Neural cell (in vitro differentiated cells): ENCODE measurements around the gene BHLHE23. TPM values are rescaled to one million over a fixed set of nuclear protein-coding genes. Genes with fewer than 3 reads are reported as not detected.

Experiments used
- H2AFZ ChIP-seq: fragments of 200-600, 300-800 bp; sonication (generic), shearing (Covaris generic); 2 replicates; pipeline ENCODE4 v1.6.0; 2014; ENCODE audit warnings: low read depth, mild to moderate bottlenecking, antibody characterized with exemption, low read length, moderate library complexity
- H3F3A ChIP-seq: fragments of 200-600 bp; shearing (Covaris generic); 2 replicates; pipeline ENCODE4 v1.6.1; 2016; ENCODE audit warnings: mild to moderate bottlenecking, moderate library complexity, mixed read lengths, antibody characterized with exemption, low read length; ENCODE audit not compliant: insufficient read depth, poor library complexity, severe bottlenecking
- H3K27ac ChIP-seq: fragments of 200-600, 300-800 bp; sonication (generic), shearing (Covaris generic); 2 replicates; pipeline ENCODE4 v1.5.1; 2014; ENCODE audit warnings: mild to moderate bottlenecking, low read length, moderate library complexity
- H3K27me3 ChIP-seq: fragments of 300-800, 200-600 bp; sonication (generic), shearing (Covaris generic); 2 replicates; pipeline ENCODE4 v1.6.0; 2014; ENCODE audit warnings: mild to moderate bottlenecking, low read depth, low read length, moderate library complexity; ENCODE audit not compliant: insufficient read depth
- H3K36me3 ChIP-seq: fragments of 300-800, 200-600 bp; sonication (generic), shearing (Covaris generic); 2 replicates; pipeline ENCODE4 v1.5.1; 2014; ENCODE audit warnings: mild to moderate bottlenecking, antibody characterized with exemption, low read length, moderate library complexity; ENCODE audit not compliant: insufficient read depth
- H3K4me2 ChIP-seq: fragments of 300-800, 200-600 bp; sonication (generic), shearing (Covaris generic); 2 replicates; pipeline ENCODE4 v1.6.0; 2014; ENCODE audit warnings: mild to moderate bottlenecking, low read length
- H3K4me3 ChIP-seq: fragments of 300-800, 200-600 bp; sonication (generic), shearing (Covaris generic); 2 replicates; pipeline ENCODE4 v1.5.1; 2014; ENCODE audit warnings: mild to moderate bottlenecking, low read length, moderate library complexity
- H3K79me2 ChIP-seq: fragments of 200-600 bp; shearing (Covaris generic); replicated peaks from 2 replicates; pipeline ENCODE4 v1.6.0; 2014; ENCODE audit warnings: mild to moderate bottlenecking, low read length, moderate library complexity; ENCODE audit not compliant: insufficient read depth
- H3K9ac ChIP-seq: fragments of 300-800, 200-600 bp; sonication (generic), shearing (Covaris generic); 2 replicates; pipeline ENCODE4 v1.6.1; 2016; ENCODE audit warnings: mild to moderate bottlenecking, low read length, mixed read lengths
- H3K9me2 ChIP-seq: fragments of 200-600 bp; shearing (Covaris generic); 2 replicates; pipeline ENCODE4 v1.6.1; 2016; ENCODE audit warnings: mild to moderate bottlenecking, low read length, mixed read lengths; ENCODE audit not compliant: insufficient read depth
- H3K9me3 ChIP-seq: fragments of 200-600, 300-800 bp; sonication (generic), shearing (Covaris generic); 2 replicates; pipeline ENCODE4 v1.6.1; 2016; ENCODE audit warnings: mild to moderate bottlenecking, mixed run types, low read length, moderate library complexity, mixed read lengths
- H4K20me1 ChIP-seq: fragments of 200-600 bp; shearing (Covaris generic); 2 replicates; pipeline ENCODE4 v1.6.1; 2016; ENCODE audit warnings: mild to moderate bottlenecking, mixed run types; ENCODE audit not compliant: insufficient read depth
- EP300 ChIP-seq: fragments of 450-650 bp; conservative IDR thresholded peaks from 2 replicates; pipeline ENCODE4 v1.6.1; 2014; ENCODE audit warnings: antibody characterized with exemption, mild to moderate bottlenecking, moderate library complexity; ENCODE audit not compliant: poor library complexity, severe bottlenecking
- EZH2 ChIP-seq: fragments of 200-600, 300-800 bp; shearing (Covaris generic), sonication (generic); IDR thresholded peaks from 2 replicates; pipeline ENCODE4 v1.6.1; 2014; ENCODE audit warnings: antibody characterized with exemption, low read length, borderline replicate concordance, mild to moderate bottlenecking; ENCODE audit not compliant: insufficient read depth, poor library complexity, severe bottlenecking
- MXI1 ChIP-seq: fragments of 450-650 bp; conservative IDR thresholded peaks from 2 replicates; pipeline ENCODE4 v1.6.1; 2014; ENCODE audit warnings: antibody characterized with exemption, mild to moderate bottlenecking; ENCODE audit not compliant: poor library complexity, severe bottlenecking
- POLR2AphosphoS5 ChIP-seq: IDR thresholded peaks from 2 replicates; pipeline ENCODE4 v1.6.1; 2012
- RAD21 ChIP-seq: fragments of 450-650 bp; conservative IDR thresholded peaks from 2 replicates; pipeline ENCODE4 v1.6.1; 2014; ENCODE audit warnings: antibody characterized with exemption, mild to moderate bottlenecking, moderate library complexity
- SMC3 ChIP-seq: fragments of 450-650 bp; conservative IDR thresholded peaks from 2 replicates; pipeline ENCODE4 v1.6.1; 2014; ENCODE audit warnings: antibody characterized with exemption, mild to moderate bottlenecking, moderate library complexity; ENCODE audit not compliant: poor library complexity
- TAF1 ChIP-seq: IDR thresholded peaks from 2 replicates; pipeline ENCODE4 v1.6.1; 2012; ENCODE audit warnings: low read depth
- polyA plus RNA-seq: library from polyadenylated mRNA; depleted of rRNA; stranded (reverse); fragments of >200 nt; gene quantifications from 2 replicates; pipeline ENCODE4 v1.2.3, GENCODE V29; 2014
- TF ChIP-seq, protein P1 (sequence below): fragments of 450-650 bp; IDR thresholded peaks from 2 replicates; pipeline ENCODE4 v1.5.1; 2014; ENCODE audit warnings: antibody characterized with exemption, mild to moderate bottlenecking, moderate library complexity; ENCODE audit not compliant: poor library complexity, severe bottlenecking
- TF ChIP-seq, protein P2 (sequence below): IDR thresholded peaks from 2 replicates; pipeline ENCODE4 v1.6.1; 2012; ENCODE audit warnings: borderline replicate concordance

The BHLHE23 gene
- polyA plus RNA-seq, 1 donor from 2014 or later: not detected

DNA sequence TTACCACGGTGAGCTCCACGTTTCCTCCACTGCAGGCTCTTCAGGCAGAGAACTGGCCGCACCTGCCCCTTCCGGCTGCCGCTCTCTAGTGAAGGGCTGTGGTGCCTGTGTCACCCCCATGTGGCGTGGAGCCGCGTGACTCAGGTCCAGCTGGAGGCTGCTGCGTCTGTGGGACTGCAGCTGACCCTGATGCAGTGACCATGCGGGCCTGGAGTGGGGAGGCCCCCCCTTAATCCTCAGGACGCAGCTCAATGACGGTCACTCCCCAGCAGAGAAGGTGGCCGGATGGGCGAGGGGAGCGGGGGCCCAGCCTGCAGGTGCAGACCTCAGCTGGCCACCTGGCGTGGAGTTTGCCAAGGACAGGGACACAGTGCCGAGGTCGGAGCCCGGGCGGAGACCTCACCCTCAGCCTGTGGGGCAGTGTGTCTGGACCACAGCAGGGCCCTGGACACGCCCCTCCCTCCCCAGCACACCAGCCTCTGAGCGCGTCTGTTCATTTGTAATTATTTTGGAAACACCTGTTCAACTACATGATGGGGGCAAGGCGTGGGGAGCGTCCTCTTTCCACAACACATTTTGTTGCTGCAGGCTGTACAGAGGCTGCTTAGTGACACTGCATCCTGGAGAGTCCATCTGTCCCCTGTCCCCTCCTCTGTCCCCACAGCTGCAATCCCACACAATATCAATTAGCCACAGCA lies 10.7 kb downstream of the BHLHE23 start:
- H3K4me3 ChIP-seq: no peak overlapping the region
- no peaks in the 10 kb centered on the region for H3K79me2 ChIP-seq
- no peaks in the 10 kb centered on the region for H3K36me3 ChIP-seq
- no peaks in the 10 kb centered on the region for H3K9me3 ChIP-seq
- no peaks in the 10 kb centered on the region for H3K9me2 ChIP-seq
- no peak overlapping the region for H3K27ac ChIP-seq
- no peak overlapping the region for H2AFZ ChIP-seq
- H3K9ac ChIP-seq: no peak overlapping the region
- peaks cover 5% of the 10 kb centered on the region for H3K27me3 ChIP-seq
- H3F3A ChIP-seq: no peaks in the 10 kb centered on the region
- no peak overlapping the region for H3K4me2 ChIP-seq
- TF ChIP-seq MXI1 (no peak), TAF1 (no peak)
- TF ChIP-seq, protein P1, sequence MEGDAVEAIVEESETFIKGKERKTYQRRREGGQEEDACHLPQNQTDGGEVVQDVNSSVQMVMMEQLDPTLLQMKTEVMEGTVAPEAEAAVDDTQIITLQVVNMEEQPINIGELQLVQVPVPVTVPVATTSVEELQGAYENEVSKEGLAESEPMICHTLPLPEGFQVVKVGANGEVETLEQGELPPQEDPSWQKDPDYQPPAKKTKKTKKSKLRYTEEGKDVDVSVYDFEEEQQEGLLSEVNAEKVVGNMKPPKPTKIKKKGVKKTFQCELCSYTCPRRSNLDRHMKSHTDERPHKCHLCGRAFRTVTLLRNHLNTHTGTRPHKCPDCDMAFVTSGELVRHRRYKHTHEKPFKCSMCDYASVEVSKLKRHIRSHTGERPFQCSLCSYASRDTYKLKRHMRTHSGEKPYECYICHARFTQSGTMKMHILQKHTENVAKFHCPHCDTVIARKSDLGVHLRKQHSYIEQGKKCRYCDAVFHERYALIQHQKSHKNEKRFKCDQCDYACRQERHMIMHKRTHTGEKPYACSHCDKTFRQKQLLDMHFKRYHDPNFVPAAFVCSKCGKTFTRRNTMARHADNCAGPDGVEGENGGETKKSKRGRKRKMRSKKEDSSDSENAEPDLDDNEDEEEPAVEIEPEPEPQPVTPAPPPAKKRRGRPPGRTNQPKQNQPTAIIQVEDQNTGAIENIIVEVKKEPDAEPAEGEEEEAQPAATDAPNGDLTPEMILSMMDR: peak; percentile 11
- no peaks in the 10 kb centered on the region for H4K20me1 ChIP-seq

DNA sequence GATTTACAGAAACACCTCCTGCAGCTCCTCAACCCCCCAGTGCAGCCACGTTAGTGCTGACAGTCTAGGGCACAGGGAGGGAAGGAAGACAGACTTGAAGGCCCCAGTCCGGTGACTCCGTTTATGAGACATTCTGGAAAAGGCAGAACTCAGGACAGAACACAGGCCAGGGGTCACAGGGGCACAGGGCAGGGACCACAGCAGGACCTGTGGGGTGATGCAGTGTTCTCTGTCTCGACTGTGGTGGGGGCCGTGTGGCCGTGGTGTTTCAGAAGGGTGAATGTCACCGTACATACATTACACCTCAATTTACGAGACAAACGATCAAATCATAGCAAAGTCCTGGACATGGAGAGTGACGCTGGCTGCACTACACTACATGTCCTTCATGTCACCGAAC lies 11.3 kb downstream of the BHLHE23 start:
- H2AFZ ChIP-seq: no peak overlapping the region
- no peaks in the 10 kb centered on the region for H3F3A ChIP-seq
- no peaks in the 10 kb centered on the region for H3K79me2 ChIP-seq
- H3K9ac ChIP-seq: no peak overlapping the region
- no peak overlapping the region for H3K4me3 ChIP-seq
- H3K9me2 ChIP-seq: no peaks in the 10 kb centered on the region
- H3K27ac ChIP-seq: no peak overlapping the region
- H4K20me1 ChIP-seq: no peaks in the 10 kb centered on the region
- H3K27me3 ChIP-seq: no peaks in the 10 kb centered on the region
- TF ChIP-seq RAD21 (no peak), TAF1 (no peak), SMC3 (no peak), MXI1 (no peak), POLR2AphosphoS5 (no peak), EZH2 (no peak), EP300 (no peak)
- TF ChIP-seq, protein P1: no peak
- TF ChIP-seq, protein P2, sequence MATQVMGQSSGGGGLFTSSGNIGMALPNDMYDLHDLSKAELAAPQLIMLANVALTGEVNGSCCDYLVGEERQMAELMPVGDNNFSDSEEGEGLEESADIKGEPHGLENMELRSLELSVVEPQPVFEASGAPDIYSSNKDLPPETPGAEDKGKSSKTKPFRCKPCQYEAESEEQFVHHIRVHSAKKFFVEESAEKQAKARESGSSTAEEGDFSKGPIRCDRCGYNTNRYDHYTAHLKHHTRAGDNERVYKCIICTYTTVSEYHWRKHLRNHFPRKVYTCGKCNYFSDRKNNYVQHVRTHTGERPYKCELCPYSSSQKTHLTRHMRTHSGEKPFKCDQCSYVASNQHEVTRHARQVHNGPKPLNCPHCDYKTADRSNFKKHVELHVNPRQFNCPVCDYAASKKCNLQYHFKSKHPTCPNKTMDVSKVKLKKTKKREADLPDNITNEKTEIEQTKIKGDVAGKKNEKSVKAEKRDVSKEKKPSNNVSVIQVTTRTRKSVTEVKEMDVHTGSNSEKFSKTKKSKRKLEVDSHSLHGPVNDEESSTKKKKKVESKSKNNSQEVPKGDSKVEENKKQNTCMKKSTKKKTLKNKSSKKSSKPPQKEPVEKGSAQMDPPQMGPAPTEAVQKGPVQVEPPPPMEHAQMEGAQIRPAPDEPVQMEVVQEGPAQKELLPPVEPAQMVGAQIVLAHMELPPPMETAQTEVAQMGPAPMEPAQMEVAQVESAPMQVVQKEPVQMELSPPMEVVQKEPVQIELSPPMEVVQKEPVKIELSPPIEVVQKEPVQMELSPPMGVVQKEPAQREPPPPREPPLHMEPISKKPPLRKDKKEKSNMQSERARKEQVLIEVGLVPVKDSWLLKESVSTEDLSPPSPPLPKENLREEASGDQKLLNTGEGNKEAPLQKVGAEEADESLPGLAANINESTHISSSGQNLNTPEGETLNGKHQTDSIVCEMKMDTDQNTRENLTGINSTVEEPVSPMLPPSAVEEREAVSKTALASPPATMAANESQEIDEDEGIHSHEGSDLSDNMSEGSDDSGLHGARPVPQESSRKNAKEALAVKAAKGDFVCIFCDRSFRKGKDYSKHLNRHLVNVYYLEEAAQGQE: no peak
- H3K9me3 ChIP-seq: no peaks in the 10 kb centered on the region
- no peaks in the 10 kb centered on the region for H3K36me3 ChIP-seq
- no peak overlapping the region for H3K4me2 ChIP-seq
